GM20431 (cell line): ENCODE data around the gene KCNIP4.

Source experiments
- in situ Hi-C: fragments of 300-500 bp; cut with MseI, MboI; formaldehyde crosslinking; loops from one replicate; pipeline ENCODE4 v1.15.0; 2020; ENCODE audit warnings: low sequenced_read_pairs; ENCODE audit not compliant: unreplicated experiment

The KCNIP4 gene

DNA sequence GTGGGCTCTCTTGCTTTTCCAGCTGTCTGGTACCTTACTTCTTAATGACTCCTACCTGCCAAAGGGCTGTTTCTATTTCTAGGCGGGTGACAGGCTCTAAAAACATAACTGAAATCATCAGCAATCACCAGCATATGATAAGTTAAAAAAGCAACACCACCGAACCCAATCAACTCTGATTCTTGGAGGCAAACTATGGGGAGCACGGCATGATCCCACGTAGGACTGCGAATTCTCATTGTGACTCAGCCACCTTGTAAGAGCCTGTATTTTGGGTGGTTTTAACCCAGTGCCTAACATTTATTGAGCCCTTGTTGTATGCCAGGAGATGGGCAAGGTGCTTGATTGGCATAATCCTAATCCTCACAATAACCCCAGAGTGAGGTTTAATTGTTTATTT lies 1091.5 kb downstream of the KCNIP4 start:
- in situ Hi-C loops: no loop called here

DNA sequence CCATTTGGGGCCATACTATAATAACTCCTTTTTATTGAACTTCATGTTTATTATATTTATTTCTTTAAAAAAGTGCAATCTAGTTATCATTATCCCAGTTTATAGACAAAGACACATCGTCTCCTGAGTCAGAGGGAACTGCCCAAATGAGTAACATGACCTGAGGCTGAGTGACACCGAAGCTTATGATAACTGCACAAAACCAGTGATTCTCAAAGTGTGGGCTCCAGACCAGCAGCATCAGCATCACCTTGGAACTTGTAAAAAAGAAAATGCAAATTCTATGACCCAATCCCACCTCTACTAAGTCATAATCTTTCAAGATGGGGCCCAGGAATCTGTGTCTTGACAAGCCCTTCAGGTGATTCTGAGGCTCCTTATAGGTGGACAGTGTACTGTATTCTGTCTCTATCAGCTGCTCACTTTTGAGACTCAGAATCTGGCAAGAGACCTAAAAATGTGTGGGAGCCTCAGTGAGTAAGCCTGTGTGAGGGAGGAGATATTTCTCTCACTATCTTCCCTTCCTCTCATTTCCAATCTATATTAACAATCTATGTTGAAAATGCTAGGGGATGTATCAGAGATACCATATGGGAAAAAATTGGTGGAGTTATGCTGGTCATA lies 1101.3 kb downstream of the KCNIP4 start:
- in situ Hi-C loops: no loop called here

DNA sequence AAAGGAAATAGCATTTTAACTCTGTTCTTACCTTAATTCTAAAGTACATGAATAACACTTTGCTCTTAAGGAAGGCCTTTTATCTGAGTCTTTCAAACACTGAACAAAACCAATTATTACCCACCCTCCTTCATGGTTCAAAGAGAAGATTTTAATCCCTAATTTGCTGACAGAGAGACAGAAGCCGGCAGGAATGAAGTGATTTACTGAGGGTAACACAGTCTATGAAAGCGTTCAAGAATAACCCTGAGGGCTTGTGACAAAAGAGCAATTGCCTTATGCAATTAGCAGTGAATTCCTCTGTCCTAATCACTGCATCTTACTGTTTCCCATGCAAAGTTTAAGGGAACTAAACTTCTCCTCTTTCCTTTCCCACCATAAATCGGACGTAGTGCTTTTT lies 1104.3 kb downstream of the KCNIP4 start:
- in situ Hi-C loops: no loop called here

DNA sequence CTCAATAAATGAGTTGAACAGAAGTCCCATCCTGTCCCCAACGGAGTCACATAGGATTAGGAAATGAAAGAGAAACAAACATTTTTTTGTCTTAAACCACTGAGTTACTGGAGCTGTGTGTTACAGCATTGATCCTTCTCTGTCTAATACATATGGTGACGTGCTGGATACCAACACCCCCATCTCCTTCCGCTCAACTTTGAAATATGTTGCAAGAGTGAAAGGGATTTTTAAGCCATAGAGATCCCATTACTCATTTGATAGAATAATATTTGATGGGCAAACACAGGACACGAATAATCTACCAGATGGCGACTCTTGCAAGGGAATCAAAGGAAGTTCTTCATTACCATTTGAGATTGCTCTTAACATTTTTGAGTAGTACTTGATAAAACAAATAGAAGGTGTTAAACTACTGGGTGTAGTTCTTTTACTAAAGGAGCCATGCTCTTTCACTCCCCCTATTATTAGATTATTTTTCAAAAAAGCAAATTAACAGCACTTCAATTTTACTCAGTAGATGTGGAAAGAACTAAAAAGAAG lies 1107.9 kb downstream of the KCNIP4 start:
- in situ Hi-C loops: no loop called here

DNA sequence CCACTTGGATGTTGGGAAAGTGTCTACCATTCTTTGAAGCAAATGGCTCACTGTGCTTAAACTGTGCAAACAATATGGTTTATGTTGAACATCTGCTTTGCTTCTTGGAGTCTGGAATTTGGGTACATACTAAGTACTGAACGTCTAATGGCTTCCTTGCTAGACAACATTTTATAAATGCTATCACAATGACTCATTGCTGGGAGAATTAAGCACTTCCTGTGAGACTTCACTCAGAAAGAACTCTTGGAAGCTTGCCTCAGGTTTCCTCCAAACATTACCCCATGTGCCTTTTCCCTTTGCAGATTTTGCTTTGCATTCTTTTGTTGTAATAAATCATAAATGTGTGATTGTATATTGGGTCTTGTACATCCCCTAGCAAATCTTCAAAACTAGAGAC lies 1108.6 kb downstream of the KCNIP4 start:
- in situ Hi-C loops: no loop called here

DNA sequence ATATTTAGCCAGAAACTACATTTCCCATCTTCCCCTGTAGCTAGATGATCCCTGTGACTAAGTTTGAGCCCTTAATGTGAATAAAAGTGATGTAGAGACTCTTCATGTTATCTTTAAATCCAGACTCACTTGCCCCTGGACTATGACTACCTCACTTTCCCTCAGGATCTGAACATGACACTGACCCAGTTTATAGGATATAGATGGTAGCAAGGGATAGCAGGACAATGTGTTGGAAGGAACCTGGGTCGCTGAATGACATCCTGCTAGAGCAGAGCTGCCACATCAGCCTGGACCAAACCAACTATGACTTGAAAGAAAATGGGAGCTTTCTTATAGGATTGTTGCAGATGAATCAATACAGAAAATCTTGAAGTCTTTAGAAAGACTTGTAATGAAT lies 1110.1 kb downstream of the KCNIP4 start:
- in situ Hi-C loops: no loop called here

DNA sequence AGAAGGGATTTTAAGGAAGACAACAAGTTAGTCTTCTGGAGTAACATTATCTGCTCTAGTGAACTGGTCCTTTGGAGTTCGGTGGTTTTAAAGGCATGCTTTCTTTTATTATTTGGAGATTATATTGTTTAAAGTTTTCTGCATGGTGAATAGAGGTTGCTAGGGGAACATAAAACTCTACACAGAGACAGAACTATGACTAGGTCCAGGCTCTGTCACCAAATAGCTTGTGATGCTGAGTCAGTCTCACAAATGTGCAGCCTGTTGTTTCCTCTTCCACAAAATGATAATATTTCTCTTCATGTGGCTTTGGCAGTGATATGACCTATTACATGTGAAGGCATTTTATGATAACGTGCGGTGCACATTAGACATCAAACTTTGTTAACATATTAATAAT lies 1115.7 kb downstream of the KCNIP4 start:
- in situ Hi-C loops: no loop called here

DNA sequence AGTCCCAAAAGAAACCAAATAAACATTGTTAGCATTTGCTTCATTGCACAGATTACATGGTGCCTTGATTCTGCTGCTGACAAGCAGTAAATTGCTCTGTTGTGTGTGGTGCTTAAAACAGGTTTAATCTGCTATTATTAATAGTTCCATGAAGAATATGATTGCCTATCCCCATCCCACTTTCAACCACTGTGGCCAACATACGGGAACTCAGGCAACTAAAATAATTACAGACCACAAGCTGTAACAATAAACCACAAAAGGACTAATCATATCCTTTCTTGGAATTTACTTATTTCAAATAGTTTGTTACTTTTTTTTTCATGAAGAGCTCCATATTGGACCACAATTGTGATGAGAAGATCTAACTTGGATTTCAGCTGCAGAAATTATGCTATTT lies 1116.8 kb downstream of the KCNIP4 start:
- in situ Hi-C loops: no loop called here

DNA sequence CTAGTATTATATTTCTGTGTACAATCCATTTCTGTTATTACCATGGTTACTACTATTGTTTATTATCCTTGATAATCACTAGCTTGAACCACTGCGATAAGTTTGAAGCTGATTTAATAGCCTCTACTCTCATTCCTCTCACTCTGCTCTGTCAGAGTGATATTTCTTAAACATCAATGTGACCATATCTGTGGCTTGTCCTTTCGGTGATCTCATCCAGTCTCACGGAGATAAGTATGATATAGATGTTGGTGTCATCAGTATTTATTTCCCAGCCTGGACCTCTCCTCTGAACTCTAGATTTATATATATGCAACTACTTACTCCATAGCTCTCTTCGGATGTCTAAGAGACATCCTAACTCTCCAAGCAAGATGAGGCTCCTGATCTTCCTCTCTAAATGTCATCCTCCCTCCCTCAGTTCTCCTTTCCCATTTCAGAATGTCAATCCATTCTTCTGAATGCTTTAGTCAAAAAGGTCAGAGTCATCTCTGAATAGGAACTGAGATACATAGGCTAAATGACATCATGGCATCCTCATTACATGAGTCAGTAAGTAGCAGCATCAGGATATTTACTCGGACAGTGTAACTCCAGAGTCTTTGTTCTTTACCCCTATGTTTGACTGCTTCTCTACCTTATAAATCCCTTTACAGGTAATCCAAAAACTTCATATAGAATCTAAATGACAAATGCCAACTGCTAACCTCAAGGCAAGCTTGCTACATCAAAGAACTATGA lies 1118.8 kb downstream of the KCNIP4 start:
- in situ Hi-C loops: no loop called here

DNA sequence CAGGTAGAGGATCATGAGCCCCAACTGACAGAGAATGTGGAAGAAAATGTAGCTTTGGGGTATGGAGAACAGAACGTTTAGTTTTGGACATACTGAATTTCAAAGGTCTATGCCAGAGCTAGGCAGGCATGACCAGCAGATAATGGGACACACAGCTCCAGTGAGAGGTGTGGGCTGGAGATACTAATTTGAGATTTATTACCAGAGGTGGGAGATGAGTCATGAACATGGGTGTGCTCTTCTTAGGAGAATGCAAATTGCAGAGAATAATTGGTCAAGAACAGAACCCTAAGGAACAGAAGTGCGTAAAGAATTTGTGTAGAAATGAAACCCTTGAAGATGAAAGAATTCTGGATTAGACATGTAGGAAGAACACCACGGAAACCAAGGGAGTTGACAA lies 1123.1 kb downstream of the KCNIP4 start:
- in situ Hi-C loops: no loop called here

DNA sequence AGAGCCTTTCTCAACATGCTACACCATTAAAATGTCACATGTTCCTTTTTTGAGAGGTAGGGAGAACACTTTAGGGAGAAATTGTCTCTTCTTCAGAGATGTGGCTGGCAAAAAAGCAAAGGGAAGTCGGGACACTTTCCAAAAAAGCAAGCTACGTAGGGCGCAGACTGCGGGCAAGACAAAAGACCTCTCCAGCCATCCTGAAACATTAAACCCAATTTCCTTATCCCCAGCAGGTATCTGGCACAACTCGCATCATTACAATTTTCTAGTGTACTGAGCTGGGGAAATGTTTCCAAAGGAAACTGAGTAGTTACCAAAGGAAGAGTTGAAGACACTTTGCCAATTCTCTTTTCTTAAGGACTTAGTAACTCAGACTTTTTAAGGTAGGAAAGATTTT lies 1132.3 kb downstream of the KCNIP4 start:
- in situ Hi-C loops: no loop called here

DNA sequence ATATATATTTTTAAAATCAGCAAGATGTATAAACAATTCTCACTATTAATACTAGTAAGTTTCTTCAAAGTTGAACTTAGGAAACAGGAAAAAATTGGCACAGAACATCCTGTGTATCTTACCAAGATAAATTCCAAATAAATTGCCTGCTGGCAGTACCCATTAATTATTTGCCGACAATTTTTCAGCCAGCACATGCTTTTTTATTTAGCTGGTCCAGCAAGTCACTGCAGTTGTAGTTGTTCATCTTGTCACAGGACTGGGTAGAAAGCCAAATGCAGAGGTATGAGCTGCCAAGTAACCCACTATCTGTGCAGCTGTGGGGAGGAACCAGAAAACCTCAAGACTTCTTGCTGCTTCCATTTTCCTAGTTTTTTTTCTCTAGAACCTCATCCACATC lies 1134.9 kb downstream of the KCNIP4 start:
- in situ Hi-C loops: no loop called here

DNA sequence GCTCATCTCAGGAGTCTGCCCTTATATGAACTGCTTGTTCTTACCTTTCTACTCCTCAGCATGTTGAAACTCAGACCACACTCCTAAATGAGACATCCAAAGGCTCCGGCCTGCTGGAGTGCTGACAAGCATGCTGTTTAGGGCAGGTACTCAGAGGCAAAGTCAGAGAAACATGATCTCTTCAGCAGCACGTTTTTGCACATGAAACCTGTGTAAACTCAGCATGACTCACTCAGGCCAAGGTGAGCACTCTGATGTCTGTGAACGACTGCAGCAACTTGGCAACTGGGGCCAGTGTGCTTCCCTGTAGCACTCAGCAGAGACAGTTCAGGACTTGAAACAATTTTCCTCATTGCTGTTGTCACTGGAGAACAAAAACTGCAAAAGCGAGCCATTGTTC lies 1138.8 kb downstream of the KCNIP4 start:
- in situ Hi-C loops: no loop called here

DNA sequence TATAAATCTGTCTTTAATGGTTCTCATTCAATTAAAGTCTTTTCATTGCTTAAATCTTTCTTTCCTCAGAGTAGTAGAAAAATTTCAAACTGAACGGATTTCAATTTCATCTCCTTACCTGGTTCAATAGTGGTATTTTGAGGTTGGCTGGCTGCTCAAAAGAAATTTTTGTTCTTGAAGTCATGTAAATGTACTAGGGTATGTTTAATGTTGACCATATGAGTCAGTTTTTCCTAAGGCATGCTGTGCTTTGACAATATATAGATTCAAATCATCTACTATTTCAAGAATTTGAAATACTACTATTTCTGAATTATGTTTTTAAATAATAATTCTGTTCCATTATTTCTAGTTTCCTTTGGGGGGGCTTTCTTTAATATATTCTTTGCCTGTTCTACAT lies 1142.9 kb downstream of the KCNIP4 start:
- in situ Hi-C loops: no loop called here

DNA sequence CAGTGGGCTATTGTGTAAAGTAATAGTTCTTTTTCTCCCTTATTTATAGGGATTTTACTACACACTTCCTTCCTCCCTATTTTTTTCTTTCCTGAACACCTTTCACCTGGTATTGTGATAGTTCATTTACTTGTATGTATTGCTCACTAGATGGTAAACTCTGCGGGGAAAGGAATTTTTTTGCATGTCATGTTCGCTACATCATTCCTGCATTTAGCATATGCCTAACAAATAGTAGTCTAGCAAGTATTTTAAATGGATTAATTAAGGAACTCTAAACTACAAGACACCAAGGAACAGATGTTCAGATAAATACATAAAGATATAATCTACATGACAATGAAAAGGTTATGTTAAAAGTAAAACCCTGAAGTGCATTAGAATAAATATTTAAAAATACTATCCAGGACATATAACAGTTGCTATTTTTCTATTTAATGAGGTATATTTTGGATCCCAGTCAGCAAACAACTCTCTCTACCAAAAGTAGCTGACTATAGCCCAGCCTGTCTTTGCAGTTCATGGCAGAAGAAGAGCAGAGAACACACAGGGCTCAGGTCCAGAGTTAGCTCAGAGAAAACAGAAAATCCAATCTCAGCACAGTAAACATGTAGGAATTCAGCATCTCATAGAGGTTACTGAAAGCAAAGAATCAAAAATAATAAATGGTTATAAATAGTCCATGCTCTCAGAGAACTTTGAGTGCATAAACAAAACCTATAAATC lies 1160.5 kb downstream of the KCNIP4 start:
- in situ Hi-C loops: loop anchor here (25.0 kb wide), 1 partner anchor 974 kb away; no protein-coding TSS in a partner anchor

DNA sequence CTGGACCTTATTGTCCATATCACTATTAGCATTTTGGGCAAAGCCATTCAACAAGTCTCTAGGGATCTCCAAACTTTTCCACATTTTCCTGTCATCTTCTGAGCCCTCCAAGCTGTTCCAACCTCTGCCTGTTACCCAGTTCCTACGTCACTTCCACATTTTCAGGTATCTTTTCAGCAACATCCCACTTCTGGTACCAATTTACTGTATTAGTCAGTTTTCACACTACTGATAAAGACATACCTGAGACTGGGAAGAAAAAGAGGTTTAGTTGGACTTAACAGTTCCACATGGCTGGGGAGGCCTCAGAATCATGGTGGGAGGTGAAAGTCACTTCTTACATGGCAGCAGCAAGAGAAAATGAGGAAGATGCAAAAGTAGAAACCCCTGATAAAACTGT lies 1165.4 kb downstream of the KCNIP4 start:
- in situ Hi-C loops: loop anchor here (25.0 kb wide), 1 partner anchor 979 kb away; no protein-coding TSS in a partner anchor

DNA sequence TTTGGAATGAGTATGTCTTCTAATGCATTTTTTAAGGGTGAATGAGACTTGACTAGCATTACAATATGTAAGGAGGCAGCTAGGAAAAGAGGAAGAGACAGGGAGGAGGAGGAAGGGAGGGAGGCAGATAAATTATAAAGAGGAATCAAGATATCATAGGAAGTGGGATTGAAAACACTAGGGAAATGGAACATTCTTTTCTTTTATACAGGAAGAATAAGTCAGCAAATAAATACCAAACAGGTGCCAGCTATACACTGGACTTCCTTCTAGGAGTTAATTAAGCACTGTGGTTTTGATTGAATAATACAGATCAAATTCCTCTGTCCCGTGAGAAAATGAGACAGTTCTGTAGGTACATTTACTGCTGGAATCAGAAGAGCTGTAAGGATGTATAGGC lies 1169.7 kb downstream of the KCNIP4 start:
- in situ Hi-C loops: loop anchor here (25.0 kb wide), 1 partner anchor 983 kb away; no protein-coding TSS in a partner anchor

DNA sequence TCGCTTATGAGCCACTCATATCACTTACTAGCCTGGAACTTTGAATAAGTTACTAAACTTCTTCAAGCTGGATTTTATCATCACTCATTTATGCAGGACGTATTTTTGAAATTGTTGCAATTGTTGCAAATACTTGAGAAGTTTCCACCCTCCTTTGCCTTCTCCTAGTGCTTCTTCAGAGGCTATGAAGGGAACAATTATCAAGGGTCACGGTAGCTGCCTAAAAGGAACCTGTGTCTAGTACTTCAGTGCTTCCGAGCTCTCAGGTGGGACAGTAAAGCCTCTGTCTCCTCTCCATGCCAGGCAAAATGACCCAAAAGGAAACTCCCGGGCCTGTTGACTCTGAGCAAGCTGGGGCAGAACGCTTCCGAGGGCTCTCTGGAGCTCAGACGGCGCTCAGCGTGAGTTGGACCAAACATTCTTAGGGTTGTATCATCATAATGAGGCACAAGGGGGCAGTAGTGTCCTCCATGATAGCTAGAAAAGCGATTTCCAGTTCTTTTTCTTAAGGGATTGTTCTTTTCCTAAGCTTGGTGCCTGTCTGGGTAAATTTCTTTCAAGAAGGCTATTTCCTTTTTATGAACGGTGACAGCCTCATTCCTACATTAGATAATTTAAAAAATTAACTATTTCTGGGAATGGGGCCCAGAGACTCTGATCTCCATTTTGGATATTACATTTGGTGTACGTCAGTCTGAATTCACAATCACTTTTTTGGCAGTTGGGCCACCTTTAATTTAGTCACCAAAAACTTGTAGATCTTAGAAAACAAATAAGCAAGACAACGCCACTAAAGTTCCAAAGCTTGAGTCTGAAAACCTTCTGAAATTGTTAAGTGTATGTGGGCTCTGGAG lies 1175.2 kb downstream of the KCNIP4 start:
- in situ Hi-C loops: no loop called here

DNA sequence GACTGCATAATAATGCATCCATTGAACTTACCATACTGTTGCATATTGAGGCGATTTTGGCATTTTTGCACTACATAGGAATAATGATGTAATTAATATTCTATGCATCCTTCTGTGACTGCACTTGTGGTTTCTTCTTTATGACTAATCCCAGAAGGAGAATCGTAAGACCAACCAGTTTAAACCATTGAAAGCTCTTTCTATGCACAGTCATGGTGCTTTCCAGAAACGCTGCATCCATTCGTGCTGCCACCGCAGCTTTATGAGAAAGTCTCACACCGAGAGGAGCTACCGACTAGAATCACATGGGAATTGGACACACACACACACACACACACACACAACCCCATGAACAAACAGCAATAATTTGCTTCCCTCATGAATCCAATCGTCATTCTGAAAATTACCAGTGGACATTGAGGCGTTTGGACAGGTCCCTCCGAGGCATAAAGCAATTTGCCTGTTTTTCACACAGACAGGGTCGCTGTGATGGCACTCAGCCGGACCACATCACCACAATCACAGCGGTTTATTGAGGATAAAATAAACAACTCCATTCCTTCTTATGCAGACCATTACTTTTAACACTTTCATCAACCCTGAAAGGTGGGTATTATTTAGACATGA lies 1184.1 kb downstream of the KCNIP4 start:
- in situ Hi-C loops: no loop called here

DNA sequence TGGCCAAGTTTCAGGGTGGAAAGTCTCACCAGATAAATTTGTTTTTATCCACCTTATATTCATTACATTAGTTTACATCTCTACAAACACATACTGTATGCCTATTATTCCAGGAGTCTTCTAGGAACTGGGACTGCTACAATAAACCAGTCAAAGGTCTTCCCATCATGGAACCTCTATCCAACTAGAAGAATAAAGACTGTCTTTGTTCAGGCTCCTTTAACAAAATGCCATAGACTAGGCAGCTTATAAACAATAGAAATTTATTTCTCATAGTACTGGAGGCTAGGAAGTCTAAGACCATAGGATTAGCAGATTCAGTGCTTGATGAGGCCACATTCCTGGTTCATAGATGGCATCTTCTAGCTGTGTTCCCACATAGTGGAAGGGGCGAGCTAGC lies 1186.7 kb downstream of the KCNIP4 start:
- in situ Hi-C loops: no loop called here
